Measurements from ENCODE around the gene ZNF174.

GRCh38 chr16:3457434-3458252 is 56.6 kb downstream of the ZNF174 start:
- TF ChIP-seq, protein P1, sequence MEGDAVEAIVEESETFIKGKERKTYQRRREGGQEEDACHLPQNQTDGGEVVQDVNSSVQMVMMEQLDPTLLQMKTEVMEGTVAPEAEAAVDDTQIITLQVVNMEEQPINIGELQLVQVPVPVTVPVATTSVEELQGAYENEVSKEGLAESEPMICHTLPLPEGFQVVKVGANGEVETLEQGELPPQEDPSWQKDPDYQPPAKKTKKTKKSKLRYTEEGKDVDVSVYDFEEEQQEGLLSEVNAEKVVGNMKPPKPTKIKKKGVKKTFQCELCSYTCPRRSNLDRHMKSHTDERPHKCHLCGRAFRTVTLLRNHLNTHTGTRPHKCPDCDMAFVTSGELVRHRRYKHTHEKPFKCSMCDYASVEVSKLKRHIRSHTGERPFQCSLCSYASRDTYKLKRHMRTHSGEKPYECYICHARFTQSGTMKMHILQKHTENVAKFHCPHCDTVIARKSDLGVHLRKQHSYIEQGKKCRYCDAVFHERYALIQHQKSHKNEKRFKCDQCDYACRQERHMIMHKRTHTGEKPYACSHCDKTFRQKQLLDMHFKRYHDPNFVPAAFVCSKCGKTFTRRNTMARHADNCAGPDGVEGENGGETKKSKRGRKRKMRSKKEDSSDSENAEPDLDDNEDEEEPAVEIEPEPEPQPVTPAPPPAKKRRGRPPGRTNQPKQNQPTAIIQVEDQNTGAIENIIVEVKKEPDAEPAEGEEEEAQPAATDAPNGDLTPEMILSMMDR (conservative IDR thresholded peaks at IDR 0.05; ENCODE audit: low read length) = no peak; the same call in 1 of the 2 replicates
- TF ChIP-seq EZH2phosphoT487 (IDR thresholded peaks at IDR 0.05; ENCODE audit: borderline replicate concordance) = no peak

Measured in Loucy (cell line).